GM12878 (cell line): Measurements from ENCODE around the gene LRRC27. TPM values are rescaled to one million over a fixed set of nuclear protein-coding genes. Genes with fewer than 3 reads are reported as not detected.

Experiments used
- ATAC-seq: fragments of 200-7000 bp; cut with Tn5 transposase; 3 replicates; pipeline ENCODE4 v1.9.1; 2020; ENCODE audit warnings: mild to moderate bottlenecking, moderate library complexity
- BruUV-seq: library from RNA; stranded (reverse); fragments of 400-500 nt; replicated peaks from 2 replicates; lab custom pipeline; 2021; lab: Mats Ljungman, UMichigan
- CTCF ChIA-PET: fragments of 300-600 bp; sonication (Branson Sonifier 250); formaldehyde crosslinking; extraction: SDS; loops from one replicate; lab custom pipeline; 2021; ENCODE audit warnings: inconsistent platforms; lab: Yijun Ruan, JAX
- POLR2A ChIA-PET: fragments of 350-600 bp; formaldehyde crosslinking; extraction: SDS; loops from one replicate; lab custom pipeline; 2021; ENCODE audit warnings: inconsistent platforms; lab: Charles Lee
- RAD21 ChIA-PET: fragments of 300-600 bp; sonication (Branson Sonifier 250); formaldehyde crosslinking; loops from one replicate; lab custom pipeline; 2023; ENCODE audit warnings: antibody characterized with exemption; ENCODE audit not compliant: unreplicated experiment; lab: Charles Lee
- SMC1A ChIA-PET: fragments of 300-600 bp; sonication (Branson Sonifier 250); formaldehyde crosslinking; loops from one replicate; lab custom pipeline; 2023; ENCODE audit not compliant: unreplicated experiment, uncharacterized antibody; lab: Charles Lee
- DNase-seq: peaks from one replicate; pipeline ENCODE4 v3.0.0-alpha.2; 2011; ENCODE audit warnings: low read depth, low spot score
- FAIRE-seq: peaks from 3 replicates; lab custom pipeline; 2011; peaks lifted over from hg19 to GRCh38; lab: Jason Lieb, UNC
- H2AFZ ChIP-seq: 2 replicates; pipeline ENCODE4 v1.6.0; 2011; ENCODE audit warnings: low read depth, low read length, control low read depth; ENCODE audit not compliant: control insufficient read depth
- H3K27ac ChIP-seq: 2 replicates; pipeline ENCODE4 v1.5.1; 2011; ENCODE audit warnings: control low read depth; ENCODE audit not compliant: control insufficient read depth, insufficient read depth
- H3K27me3 ChIP-seq, 2 experiments: replicated peaks in 1 of 2; 2 replicates each; pipeline versions ENCODE4 v1.6.0 to v1.6.1; 2011; ENCODE audit warnings: low read length in 1 of 2; ENCODE audit not compliant: control insufficient read depth in 2 of 2, insufficient read depth in 2 of 2
- H3K36me3 ChIP-seq, 2 experiments: 2 replicates each; pipeline ENCODE4 v1.5.1; 2011; ENCODE audit warnings: low read length in 1 of 2; ENCODE audit not compliant: control insufficient read depth in 2 of 2, insufficient read depth in 2 of 2
- H3K4me1 ChIP-seq: 2 replicates; pipeline ENCODE4 v1.6.1; 2011; ENCODE audit warnings: mild to moderate bottlenecking, low read length, moderate library complexity, mixed read lengths; ENCODE audit not compliant: control insufficient read depth, insufficient read depth
- H3K4me2 ChIP-seq: 2 replicates; pipeline ENCODE4 v1.6.0; 2011; ENCODE audit warnings: control low read depth; ENCODE audit not compliant: control insufficient read depth, insufficient read depth
- H3K4me3 ChIP-seq: fragments of 200-600 bp; sonication (generic); 2 replicates; pipeline ENCODE4 v1.5.1; 2016
- H3K79me2 ChIP-seq: 2 replicates; pipeline ENCODE4 v1.6.0; 2011; ENCODE audit warnings: low read length; ENCODE audit not compliant: control insufficient read depth, insufficient read depth
- H3K9ac ChIP-seq: 2 replicates; pipeline ENCODE4 v1.8.0; 2011; ENCODE audit warnings: low read length, control low read depth, mixed read lengths; ENCODE audit not compliant: control insufficient read depth, insufficient read depth
- H3K9me3 ChIP-seq: replicated peaks from 3 replicates; pipeline ENCODE4 v1.5.1; 2011; ENCODE audit warnings: mild to moderate bottlenecking, low read length; ENCODE audit not compliant: control insufficient read depth, insufficient read depth
- H4K20me1 ChIP-seq: 2 replicates; pipeline ENCODE4 v1.6.0; 2011; ENCODE audit not compliant: control insufficient read depth, insufficient read depth
- CHD1 ChIP-seq: IDR thresholded peaks from 2 replicates; pipeline ENCODE4 v1.6.1; 2012; ENCODE audit warnings: low read depth, low read length, improper control_type of control experiment
- CTCF ChIP-seq, 3 experiments: IDR thresholded peaks in 2 of 3; conservative IDR thresholded peaks in 1 of 3; 2 replicates each; pipeline ENCODE4 v1.5.1; 2011; ENCODE audit warnings: low read depth in 3 of 3, low read length in 3 of 3, mild to moderate bottlenecking in 3 of 3, control low read depth in 2 of 3, moderate library complexity in 2 of 3, inconsistent platforms in 1 of 3, mixed read lengths in 1 of 3; ENCODE audit not compliant: control insufficient read depth in 2 of 3, insufficient read depth in 1 of 3; ENCODE audit errors: extremely low read depth in 1 of 3
- EED ChIP-seq: sonication (generic); IDR thresholded peaks from 2 replicates; pipeline ENCODE4 v1.6.1; 2016; ENCODE audit warnings: antibody characterized with exemption, low read depth
- ETV6 ChIP-seq, 2 experiments: fragments of 450-650 bp in 1 of 2; IDR thresholded peaks in 1 of 2; conservative IDR thresholded peaks in 1 of 2; 2 replicates each; pipeline ENCODE4 v1.6.1; 2014; ENCODE audit warnings: antibody characterized with exemption in 1 of 2, borderline replicate concordance in 1 of 2, low read depth in 1 of 2, mild to moderate bottlenecking in 1 of 2, moderate library complexity in 1 of 2
- HSF1 ChIP-seq: fragments of 150-350 bp; IDR thresholded peaks from 2 replicates; pipeline ENCODE4 v1.6.1; 2014; ENCODE audit warnings: mild to moderate bottlenecking, low read depth, low read length
- MXI1 ChIP-seq: fragments of 150-350 bp; IDR thresholded peaks from 2 replicates; pipeline ENCODE4 v1.6.1; 2011; ENCODE audit warnings: low read depth, mild to moderate bottlenecking, inconsistent platforms, low read length, improper control_type of control experiment
- NFYA ChIP-seq: IDR thresholded peaks from 2 replicates; pipeline ENCODE4 v1.6.1; 2011; ENCODE audit warnings: low read depth, mild to moderate bottlenecking, low read length, improper control_type of control experiment, borderline replicate concordance
- NFYB ChIP-seq: IDR thresholded peaks from 2 replicates; pipeline ENCODE4 v1.6.1; 2011; ENCODE audit warnings: low read depth, mild to moderate bottlenecking, low read length, improper control_type of control experiment, moderate library complexity; ENCODE audit not compliant: insufficient read depth
- POLR2AphosphoS5 ChIP-seq: IDR thresholded peaks from 2 replicates; pipeline ENCODE4 v1.6.1; 2011; ENCODE audit warnings: mild to moderate bottlenecking, low read length, inconsistent platforms
- RB1 ChIP-seq: fragments of 450-650 bp; formaldehyde crosslinking; IDR thresholded peaks from 2 replicates; pipeline ENCODE4 v1.6.1; 2017; ENCODE audit warnings: mild to moderate bottlenecking, borderline replicate concordance
- SMC3 ChIP-seq: IDR thresholded peaks from 2 replicates; pipeline ENCODE4 v1.6.1; 2011; ENCODE audit warnings: low read length, improper control_type of control experiment, borderline replicate concordance
- SREBF1 ChIP-seq: IDR thresholded peaks from 2 replicates; pipeline ENCODE4 v1.6.1; 2012; ENCODE audit warnings: mild to moderate bottlenecking, low read length
- ZNF687 ChIP-seq: fragments of 450-650 bp; IDR thresholded peaks from 2 replicates; pipeline ENCODE4 v1.6.1; 2017; ENCODE audit warnings: mild to moderate bottlenecking, moderate library complexity
- ZZZ3 ChIP-seq: IDR thresholded peaks from 2 replicates; pipeline ENCODE4 v1.6.1; 2011; ENCODE audit warnings: low read depth; ENCODE audit not compliant: control insufficient read depth, insufficient read length
- WGBS: methylation state at CpG from one replicate; pipeline ENCODE4 v1.1.6; 2016; ENCODE audit warnings: low lambda C conversion rate; ENCODE audit not compliant: insufficient replicate concordance, insufficient coverage; ENCODE audit errors: missing lambda C conversion rate; 5-methylcytosine and 5-hydroxymethylcytosine counted together
- in situ Hi-C: fragments of 300-500 bp; cut with MboI; formaldehyde crosslinking; loops from 9 replicates; pipeline ENCODE4 v1.14.3; 2018; ENCODE audit warnings: mixed read lengths
- intact Hi-C: fragments of 100-400 bp; cut with micrococcal nuclease; formaldehyde crosslinking; loops from one replicate; pipeline ENCODE4 v1.14.2; 2022; ENCODE audit not compliant: unreplicated experiment
- polyA plus RNA-seq, 11 experiments: library from polyadenylated mRNA; depleted of rRNA in 4 of 11; unstranded in 6 of 11; stranded (reverse) in 5 of 11; fragments of >200 nt; fragmentation: Nextera tagmentation in 4 of 11; fragmentation: Illumina TruSeq in 1 of 11; extraction: Ambion mirVana in 4 of 11; extraction: Trizol in 1 of 11; gene quantifications; 1 replicate in 1 of 11; 2 replicates in 10 of 11; pipeline versions ENCODE4 v1.2.1 to v1.2.3, GENCODE V29; 2011 to 2016; ENCODE audit warnings: inconsistent platforms in 2 of 11, missing spikeins in 2 of 11, low read depth in 1 of 11
- total RNA-seq, 4 experiments: library from RNA; depleted of rRNA in 3 of 4; stranded (reverse); fragments of >200 nt in 3 of 4; fragmentation: Illumina TruSeq in 1 of 4; extraction: Trizol in 1 of 4; gene quantifications; 2 replicates each; pipeline versions ENCODE4 v1.2.1 to v1.2.3, GENCODE V29; 2013 to 2021

The LRRC27 gene
- total and polyA plus RNA-seq, 10 of the 15 experiments (the other 5 are each of a cell fraction or from before 2014, with no cell fraction given): 0.48 to 6.9 (median 4.7) TPM

GRCh38 chr10:132385389-132385667 is 53.3 kb downstream of the LRRC27 start (continued):
- no peak for TF ChIP-seq ZNF687
- no peak for TF ChIP-seq CTCF (IDR thresholded peaks at IDR 0.05 in 2 of 3, conservative IDR thresholded peaks at IDR 0.05 in 1 of 3; ENCODE audit: control insufficient read depth in 2 of 3, extremely low read depth in 1 of 3, insufficient read depth in 1 of 3, low read depth in 3 of 3, low read length in 3 of 3)
- no peak for TF ChIP-seq EED
- TF ChIP-seq NFYB: no peak
- no peak for TF ChIP-seq ZZZ3
- TF ChIP-seq, all 136 proteins: peak for 0

- Histone ChIP-seq H3K27me3 (no peaks in the 10 kb centered on the region; a peak in 1 of 4 replicates), H3K4me3 (no peak overlapping the region), H3K79me2 (no peaks in the 10 kb centered on the region), H3K4me2 (no peak overlapping the region), H3K27ac (no peak overlapping the region), H3K4me1 (no peaks in the 10 kb centered on the region; the same call in 1 of the 2 replicates), H3K9ac (no peak overlapping the region), H3K9me3 (no peaks in the 10 kb centered on the region), H4K20me1 (no peaks in the 10 kb centered on the region), H2AFZ (no peak overlapping the region), H3K36me3 (no peaks in the 10 kb centered on the region)
- ATAC-seq (no peak), DNase-seq (no peak), FAIRE-seq (no peak)
- 45% methylated on average over 14 of the region's 18 CpGs for WGBS
- no TSS peak for BruUV-seq
- intact Hi-C loops: no loop called here
- ChIA-PET CTCF (interaction anchor here (1.9 kb wide), 1 partner anchor 61 kb away, joined by 4 read pairs; no protein-coding TSS in a partner anchor), POLR2A (no interaction called here), SMC1A (no interaction called here), RAD21 (no interaction called here)
- in situ Hi-C loops: no loop called here
- TF ChIP-seq NFYA: no peak
- TF ChIP-seq RB1: no peak
- no peak for TF ChIP-seq MXI1
- TF ChIP-seq SMC3: no peak
- no peak for TF ChIP-seq POLR2AphosphoS5
- no peak for TF ChIP-seq ETV6 (conservative IDR thresholded peaks at IDR 0.05 in 1 of 2, IDR thresholded peaks at IDR 0.05 in 1 of 2; ENCODE audit: borderline replicate concordance in 1 of 2, low read depth in 1 of 2)
- TF ChIP-seq SREBF1: no peak
- TF ChIP-seq CHD1: no peak
- TF ChIP-seq HSF1: no peak
Measured at GRCh38 chr10:132385721-132386418, 53.9 kb downstream of the LRRC27 start.
